ENCODE measurements around the gene CDC42BPB.

The CDC42BPB gene

GRCh38 chr14:102962111-102962627 lies 95.2 kb downstream of the CDC42BPB start:
- DNase-seq = no peak

- no peak for DNase-seq
Measured at GRCh38 chr14:102958461-102958860, 98.9 kb downstream of the CDC42BPB start.

GRCh38 chr14:102957222-102957621 lies 100.1 kb downstream of the CDC42BPB start:
- no peak for DNase-seq

GRCh38 chr14:102955636-102956408 lies 101.5 kb downstream of the CDC42BPB start:
- no peak for DNase-seq

- no peak for DNase-seq
Measured at GRCh38 chr14:102954081-102954789, 103.1 kb downstream of the CDC42BPB start.

- no peak for DNase-seq
Measured at GRCh38 chr14:102953100-102953499, 104.2 kb downstream of the CDC42BPB start.

- DNase-seq = no peak
Measured at GRCh38 chr14:102952276-102952675, 105.1 kb downstream of the CDC42BPB start.

GRCh38 chr14:102951799-102952198 lies 105.5 kb downstream of the CDC42BPB start:
- no peak for DNase-seq

- DNase-seq = no peak
Measured at GRCh38 chr14:102951034-102951433, 106.3 kb downstream of the CDC42BPB start.

GRCh38 chr14:102949801-102950451 lies 107.4 kb downstream of the CDC42BPB start:
- DNase-seq = no peak

GRCh38 chr14:102949062-102949800 lies 108.1 kb downstream of the CDC42BPB start:
- no peak for DNase-seq

- DNase-seq = no peak
Measured at GRCh38 chr14:102948698-102949061, 108.7 kb downstream of the CDC42BPB start.

- no peak for DNase-seq
Measured at GRCh38 chr14:102947321-102948103, 109.8 kb downstream of the CDC42BPB start.

- DNase-seq = no peak
Measured at GRCh38 chr14:102945346-102946130, 111.8 kb downstream of the CDC42BPB start.

GRCh38 chr14:102944448-102945330 lies 112.7 kb downstream of the CDC42BPB start:
- DNase-seq = no peak

- no peak for DNase-seq
Measured at GRCh38 chr14:102943979-102944378, 113.4 kb downstream of the CDC42BPB start.

- DNase-seq = no peak
Measured at GRCh38 chr14:102943454-102943853, 113.9 kb downstream of the CDC42BPB start.

- DNase-seq = no peak
Measured at GRCh38 chr14:102942069-102942468, 115.3 kb downstream of the CDC42BPB start.

GRCh38 chr14:102941419-102942011 lies 115.8 kb downstream of the CDC42BPB start:
- no peak for DNase-seq
